Measurements from ENCODE around the gene HAS3.

The HAS3 gene

DNA sequence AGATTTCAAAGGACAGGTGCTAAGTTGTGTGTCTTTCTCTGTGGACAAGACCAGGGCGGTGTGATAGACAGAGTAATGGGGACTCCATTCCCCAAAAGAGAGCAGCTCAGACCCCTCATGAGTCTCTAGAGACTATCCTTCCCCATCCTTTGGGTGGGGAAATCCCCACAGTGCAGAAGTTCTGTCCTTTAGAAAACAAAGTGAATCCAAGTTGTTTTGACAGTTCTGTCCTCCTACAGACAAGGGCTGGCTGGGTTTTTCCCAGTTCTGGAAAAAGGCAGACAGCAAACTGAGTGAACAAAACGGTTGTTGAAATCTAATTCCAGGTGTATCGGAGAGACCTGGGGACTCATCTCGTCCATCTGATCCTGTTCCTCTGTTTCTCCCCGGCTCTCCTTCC is 11.0 kb upstream of the HAS3 start:
- DNase-seq: no peak

DNA sequence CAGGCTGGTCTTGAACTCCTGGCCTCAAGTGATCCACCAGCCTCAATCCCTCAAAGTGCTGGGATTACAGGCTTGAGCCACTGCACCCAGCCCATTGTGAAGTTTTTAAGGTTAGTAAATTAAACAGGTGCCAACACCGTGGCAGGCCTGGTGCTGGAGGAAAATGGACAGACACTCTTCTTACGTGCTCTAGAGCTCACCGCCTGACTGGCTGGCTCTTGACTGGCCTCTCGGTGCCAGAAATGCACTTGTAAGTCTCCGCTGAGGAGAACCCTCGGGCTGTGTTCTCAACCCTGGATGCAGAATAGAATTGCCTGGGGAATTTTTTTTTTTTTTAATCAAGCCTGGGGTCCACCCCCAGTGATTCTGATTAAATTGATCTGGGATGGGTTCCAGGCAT is 10.3 kb upstream of the HAS3 start:
- no peak for DNase-seq

DNA sequence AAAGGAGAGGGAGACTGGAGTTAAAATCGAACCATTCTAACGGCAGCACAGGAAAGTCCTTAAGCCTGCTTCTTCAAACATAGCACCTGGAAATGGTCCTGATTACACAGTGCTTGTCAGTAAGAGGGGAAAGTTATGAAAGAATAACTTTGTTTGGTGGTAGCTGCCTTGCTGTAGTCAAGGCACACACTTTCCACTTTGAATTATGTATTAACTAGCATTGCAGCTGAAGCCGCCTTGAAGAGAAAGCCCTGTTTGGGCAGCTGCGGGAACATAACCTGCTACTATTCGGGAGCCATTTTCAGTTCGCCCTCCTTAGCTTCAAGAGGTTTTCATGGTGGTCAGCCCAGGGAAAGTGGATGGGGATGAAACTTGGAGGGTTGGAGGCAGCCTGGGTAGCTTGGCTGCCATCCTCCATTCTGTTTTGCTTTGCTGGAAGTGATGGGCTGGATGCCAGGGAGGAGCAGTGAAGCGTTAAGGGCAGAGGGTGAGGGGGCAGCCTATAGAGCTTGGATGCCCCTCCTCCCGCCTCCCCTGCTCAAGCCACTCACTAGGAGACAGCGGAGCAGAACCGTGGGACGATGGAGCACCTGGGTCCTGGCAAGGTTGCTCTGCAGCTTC is 5.3 kb upstream of the HAS3 start:
- no peak for DNase-seq

DNA sequence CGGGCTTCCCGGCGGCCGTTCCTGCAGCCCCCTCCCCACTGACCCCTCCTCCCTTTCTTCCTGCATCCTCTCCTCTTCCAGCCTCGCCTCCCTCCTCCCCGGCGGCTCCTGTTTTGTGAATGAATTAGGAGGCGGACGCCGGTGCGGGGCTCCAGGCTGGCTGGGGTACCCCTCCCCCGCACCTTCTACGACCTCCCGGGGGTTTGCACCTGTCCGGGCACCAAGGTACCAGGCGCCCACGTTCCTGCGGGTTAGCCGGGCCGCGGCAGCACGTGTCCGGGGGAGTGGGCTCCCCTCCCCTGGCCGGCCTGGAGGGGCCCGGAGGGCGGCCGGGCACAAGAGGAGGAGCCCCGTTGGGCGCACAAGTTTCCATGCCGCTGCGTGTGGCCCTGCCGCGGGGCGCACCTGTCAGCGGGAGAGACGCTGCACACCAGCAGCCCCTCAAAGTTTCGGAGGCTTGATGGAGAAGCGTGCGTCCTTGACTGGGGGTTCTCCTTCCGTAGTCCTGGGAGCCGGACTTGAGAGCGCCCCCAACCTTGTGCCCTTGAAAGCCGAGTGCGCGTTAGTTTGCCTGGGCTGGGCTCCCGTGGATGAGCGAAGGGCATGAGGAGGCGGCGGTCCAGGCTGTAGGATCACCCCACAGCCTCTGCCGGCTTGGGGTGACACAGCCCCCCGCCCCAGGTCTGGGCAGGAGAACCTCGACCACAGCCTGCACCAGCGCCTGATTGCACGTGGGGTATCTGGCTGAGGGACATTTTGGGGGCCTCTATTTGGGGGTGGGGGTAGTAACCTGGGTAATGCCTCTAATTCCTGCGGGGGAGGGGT is 1.2 kb downstream of the HAS3 start:
- no peak for DNase-seq

DNA sequence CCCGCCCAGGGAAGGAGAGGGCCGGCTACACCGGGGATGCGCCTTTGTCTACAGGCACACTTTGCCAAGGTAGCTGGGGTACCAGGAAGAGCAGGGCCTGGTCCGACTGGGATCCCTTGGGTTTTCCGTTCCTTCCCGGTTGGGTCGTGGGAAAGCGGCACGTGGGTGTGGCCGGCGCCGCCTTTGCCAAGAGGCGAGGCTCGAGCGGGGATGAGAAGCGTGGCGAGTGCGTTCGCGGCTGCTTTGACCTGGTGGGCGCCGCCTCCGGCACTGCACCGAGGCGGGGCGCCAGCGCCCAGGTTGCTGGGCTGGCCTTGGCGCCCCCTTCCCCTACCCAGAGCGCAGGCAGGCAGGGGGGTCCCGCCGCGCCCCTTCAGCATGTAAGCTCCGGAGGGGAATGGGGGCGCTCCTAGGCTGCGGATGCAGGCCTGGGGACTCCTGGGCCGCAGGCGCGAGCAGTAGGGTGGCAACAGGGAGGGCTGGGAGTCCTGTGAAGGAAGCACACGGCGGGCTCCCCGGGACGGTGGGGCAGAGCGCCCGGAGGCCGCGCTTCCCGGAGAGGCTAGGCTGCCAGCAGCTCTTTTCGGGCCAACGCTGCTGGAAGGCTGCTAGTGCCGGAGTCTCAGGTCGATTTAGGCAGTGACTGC is 2.0 kb downstream of the HAS3 start:
- no peak for DNase-seq

DNA sequence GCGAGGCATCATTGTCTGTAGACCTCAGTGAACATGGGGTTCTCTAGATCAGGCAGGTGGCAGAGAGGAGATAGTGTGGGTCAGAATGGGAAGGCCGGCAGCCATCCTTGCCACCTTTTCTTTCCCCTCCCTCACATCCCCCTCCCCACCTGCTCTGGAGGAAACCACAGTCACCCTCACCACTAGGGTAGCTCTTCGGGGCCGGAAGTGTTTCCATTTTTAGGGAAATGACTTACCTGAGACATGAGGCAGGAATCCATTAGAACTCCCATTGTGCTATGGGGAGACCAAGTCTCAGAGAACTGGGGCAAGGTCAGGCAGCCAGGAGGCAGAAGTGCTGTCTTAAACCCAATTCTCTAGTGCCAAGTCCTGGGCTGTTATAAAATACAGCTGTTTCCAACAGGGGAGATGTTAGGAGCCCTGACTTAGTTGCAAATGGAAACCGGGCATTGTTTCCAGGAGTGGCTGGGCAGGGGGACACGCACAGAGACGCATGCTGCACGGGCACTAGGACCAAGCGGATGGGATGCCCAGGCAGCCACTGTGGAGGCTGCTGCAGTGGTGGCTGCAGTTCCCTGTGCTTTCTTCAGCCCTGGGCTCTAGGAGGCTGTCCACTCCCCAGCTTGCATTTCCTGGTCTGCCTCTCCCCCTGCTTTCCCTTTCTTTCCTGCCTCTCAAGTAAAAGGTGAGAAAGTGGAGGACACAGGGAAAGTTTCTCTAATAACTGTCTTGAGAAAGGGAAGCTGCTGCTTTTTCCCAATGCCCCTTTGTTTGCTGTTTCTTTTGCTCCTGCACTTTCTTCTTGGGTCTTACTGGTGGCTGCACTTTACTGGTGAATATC is 2.8 kb downstream of the HAS3 start:
- DNase-seq: no peak

DNA sequence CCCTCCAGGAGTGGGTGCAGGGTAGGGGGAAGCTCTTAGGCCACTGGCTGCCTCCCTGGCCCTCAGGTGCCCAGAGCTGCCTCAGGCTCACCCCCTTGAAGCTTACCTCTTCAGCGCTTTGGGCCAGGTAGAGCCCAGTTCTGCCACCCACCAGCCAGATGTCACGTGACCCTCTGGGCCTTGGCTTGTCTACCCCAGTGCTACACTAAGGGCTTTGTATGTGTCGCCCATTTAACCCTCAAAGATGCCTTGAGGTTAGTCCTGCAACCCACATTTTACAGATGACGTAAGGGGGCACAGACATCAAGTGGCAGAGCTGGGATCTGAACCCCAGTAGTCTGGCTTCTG is 3.4 kb downstream of the HAS3 start:
- DNase-seq: no peak

DNA sequence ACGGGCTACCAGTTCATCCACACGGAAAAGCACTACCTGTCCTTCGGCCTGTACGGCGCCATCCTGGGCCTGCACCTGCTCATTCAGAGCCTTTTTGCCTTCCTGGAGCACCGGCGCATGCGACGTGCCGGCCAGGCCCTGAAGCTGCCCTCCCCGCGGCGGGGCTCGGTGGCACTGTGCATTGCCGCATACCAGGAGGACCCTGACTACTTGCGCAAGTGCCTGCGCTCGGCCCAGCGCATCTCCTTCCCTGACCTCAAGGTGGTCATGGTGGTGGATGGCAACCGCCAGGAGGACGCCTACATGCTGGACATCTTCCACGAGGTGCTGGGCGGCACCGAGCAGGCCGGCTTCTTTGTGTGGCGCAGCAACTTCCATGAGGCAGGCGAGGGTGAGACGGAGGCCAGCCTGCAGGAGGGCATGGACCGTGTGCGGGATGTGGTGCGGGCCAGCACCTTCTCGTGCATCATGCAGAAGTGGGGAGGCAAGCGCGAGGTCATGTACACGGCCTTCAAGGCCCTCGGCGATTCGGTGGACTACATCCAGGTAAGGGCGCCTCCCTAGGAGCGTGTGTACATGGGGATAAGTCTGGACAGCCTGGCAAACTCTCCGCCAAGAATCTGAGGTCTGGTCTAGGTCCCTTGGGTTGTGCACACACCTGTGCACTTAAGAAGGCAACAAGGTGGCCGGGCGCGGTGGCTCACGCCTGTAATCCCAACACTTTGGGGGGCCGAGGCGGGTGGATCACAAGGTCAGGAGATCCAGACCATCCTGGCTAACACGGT is 4.2 kb downstream of the HAS3 start:
- DNase-seq: no peak

DNA sequence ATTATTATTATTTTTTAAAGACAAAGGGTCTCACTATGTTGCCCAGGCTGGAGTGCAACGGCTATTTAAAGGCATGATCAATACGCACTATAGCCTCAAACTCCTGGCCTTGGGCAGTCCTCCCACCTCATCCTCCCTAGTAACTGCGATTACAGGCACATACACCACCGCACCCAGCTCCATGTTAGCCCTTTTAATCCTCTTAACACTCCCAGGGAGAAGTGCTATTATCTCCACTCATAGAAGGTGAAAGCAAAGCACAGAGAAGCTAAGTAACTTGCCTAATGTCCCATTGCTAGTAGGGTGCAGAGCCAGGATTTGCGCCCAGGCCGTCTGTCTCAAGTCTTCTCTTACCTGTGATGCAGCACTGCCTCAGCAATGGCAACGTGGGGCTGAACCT is 5.0 kb downstream of the HAS3 start:
- DNase-seq: no peak

DNA sequence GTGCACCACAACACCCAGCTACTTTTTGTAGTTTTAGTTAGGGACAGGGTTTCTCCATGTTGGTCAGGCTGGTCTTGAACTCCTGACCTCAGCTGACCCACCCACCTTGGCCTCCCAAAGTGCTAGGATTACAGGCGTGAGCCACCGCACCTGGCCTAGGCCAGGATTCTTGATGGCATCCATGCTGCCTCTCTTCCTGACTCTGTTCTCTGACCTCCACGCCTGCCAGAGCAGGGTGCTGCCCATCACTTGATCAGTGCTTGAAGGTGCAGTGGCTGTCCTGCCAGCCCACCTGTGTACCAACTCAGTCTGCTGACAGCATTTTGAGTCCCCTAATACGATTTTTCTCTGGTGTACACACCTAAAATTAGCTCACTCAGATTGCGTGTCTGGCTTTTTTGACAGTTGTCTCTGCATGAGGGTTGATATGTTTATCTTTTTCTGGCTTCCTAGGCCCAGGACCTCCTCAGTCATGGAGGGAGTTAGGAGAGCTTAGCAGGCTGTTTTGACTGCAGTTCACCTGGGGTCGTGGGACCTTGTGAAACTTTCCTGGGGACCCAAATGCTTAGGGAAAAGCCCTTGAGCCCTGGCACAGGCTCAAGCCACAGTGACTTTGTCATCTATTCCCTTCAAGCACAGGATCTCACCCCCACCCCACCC is 5.9 kb downstream of the HAS3 start:
- peak; percentile 8 for DNase-seq

DNA sequence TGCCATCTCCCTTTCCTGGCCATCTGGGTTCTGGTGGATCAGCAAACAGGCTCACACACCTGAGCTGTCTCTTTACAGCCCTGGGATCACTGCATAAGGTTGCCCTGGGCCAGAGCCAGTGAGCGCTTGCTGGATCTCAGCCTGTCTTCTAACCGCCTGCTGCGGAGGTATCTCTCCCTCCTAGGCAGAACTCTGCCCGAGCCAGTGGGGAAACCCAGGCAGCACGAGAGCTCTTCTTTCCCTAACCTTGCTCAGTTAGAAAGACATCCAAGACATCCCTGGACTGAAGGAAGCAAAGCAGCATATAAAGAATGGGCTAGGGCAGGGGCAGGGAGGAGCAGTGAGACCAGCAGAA is 6.4 kb downstream of the HAS3 start:
- DNase-seq: peak; percentile 9

DNA sequence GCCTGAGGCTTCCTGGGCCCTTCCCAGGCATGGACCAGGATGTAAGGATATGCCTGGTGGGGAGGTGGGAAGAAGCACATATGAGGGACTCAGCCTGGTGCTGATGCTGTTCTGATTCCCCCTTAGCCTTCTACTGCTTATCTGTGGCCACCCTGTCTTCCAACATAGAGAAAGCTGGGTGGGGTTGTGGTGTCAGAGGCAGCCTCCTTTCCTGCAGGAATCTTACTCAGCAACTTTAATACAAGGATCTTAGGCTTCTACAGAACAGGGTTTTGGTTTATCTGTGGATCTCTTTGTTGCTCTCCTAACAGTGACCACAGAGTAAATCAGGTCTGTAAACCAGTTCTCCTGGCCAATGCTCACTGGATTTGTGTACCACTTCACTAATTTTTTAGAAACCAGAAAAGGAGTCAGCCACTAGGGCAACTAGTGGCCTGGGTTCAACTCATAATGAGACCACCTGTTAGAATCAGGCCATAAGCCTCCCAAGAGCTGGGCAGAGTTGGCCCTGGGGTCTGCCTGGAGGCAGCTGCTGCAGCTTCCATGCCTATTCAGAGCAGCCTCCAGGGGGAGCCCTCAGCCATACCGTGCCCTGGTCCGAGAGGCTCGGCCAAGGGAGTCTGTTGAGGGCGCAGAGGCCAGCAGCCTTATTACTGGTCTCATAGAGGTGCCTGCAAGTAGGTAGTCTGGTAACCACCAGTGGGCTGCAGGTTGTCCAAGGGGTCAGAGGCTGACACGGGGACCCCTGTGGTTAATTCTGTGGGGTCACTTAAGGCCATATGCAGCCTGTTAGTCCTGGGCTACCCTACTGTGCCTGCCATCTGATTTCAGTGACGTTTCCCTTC is 7.1 kb downstream of the HAS3 start:
- peak; percentile 51 for DNase-seq

DNA sequence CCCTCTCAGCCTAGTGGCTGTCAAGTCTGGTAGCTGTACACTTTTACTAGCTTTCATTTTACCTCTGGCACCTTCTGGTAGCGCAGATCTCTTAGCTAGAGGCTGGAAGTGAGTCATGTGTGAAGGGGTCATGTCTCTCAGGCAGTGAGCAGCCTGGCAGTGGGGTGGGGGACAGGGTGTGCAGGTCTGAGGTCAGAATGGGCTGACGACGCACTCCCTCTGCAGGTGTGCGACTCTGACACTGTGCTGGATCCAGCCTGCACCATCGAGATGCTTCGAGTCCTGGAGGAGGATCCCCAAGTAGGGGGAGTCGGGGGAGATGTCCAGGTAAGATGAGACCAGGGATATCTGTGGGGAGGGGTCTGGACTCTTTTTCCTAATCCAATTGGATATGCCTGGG is 7.8 kb downstream of the HAS3 start:
- no peak for DNase-seq

DNA sequence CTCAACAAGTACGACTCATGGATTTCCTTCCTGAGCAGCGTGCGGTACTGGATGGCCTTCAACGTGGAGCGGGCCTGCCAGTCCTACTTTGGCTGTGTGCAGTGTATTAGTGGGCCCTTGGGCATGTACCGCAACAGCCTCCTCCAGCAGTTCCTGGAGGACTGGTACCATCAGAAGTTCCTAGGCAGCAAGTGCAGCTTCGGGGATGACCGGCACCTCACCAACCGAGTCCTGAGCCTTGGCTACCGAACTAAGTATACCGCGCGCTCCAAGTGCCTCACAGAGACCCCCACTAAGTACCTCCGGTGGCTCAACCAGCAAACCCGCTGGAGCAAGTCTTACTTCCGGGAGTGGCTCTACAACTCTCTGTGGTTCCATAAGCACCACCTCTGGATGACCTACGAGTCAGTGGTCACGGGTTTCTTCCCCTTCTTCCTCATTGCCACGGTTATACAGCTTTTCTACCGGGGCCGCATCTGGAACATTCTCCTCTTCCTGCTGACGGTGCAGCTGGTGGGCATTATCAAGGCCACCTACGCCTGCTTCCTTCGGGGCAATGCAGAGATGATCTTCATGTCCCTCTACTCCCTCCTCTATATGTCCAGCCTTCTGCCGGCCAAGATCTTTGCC is 9.0 kb downstream of the HAS3 start:
- no peak for DNase-seq

DNA sequence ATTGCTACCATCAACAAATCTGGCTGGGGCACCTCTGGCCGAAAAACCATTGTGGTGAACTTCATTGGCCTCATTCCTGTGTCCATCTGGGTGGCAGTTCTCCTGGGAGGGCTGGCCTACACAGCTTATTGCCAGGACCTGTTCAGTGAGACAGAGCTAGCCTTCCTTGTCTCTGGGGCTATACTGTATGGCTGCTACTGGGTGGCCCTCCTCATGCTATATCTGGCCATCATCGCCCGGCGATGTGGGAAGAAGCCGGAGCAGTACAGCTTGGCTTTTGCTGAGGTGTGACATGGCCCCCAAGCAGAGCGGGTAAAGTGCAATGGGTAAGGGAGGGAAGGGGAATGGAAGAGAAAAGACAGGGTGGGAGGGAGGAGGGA is 9.5 kb downstream of the HAS3 start:
- DNase-seq: no peak

DNA sequence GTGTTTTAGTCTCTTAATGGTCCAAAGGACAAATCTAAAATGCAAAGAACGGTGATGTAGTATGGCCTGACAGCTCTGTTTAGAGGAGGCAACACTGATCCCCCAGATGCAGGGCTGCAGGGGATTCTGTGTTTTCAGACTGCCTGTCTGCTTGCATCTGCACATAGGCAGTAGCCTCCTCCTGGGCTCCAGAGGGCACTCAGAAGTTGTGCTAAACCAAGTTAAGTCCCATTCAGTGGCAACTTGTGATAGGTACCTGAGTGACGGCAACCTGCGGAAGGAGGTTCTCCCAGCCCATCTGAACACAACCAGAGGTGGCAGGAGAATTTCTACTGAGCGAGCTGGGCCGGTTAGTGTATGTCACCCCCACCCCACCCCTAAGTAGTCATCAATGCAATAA is 9.9 kb downstream of the HAS3 start:
- DNase-seq: no peak

DNA sequence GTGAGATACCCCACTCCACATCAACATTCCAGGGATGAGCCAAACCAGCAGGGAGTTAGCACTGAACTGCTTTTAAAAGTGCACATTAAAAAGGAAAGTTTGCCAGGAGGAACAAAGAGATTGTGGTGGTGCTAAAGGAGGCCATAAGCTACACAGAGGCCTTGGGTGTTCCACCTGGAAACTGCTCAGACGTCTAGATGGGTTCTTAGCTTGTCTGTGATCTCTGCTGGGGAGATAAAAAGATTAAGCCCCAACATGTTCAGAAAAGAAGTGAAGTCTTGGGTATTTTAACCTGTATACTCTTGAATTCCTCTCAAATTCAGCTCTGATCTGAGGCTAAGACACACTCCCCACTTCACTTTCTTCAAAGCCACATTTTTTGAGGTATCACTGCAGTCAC is 10.4 kb downstream of the HAS3 start:
- no peak for DNase-seq

DNA sequence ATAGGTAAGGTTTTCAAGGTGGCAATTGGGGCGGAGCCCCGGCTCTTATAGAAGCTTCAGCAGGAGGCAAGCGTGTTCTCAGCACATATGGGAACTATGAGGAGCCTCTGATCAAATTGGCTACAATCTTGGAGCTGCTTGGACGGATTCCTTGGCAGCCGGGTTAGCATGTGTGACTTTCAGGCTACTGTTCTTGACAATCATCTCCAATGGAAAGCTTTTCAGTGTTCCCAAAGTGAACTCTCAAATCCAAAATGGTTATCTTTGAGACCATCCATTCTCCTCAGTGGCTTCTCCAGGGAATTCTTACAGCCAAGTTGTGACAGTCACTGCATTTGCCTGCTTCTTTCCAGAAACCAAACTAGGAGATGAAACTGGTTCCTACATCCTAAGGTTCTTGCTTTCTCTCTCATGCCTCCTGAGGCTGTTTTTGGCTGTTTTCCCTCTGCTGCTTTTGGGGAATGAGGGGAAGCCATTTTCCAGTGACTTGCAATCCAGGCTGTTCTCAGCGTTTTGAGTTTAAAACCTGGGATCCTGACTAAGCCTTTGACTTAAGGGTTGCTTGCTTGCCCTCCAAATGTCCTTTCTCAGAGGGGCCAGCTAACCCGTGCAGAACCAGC is 10.9 kb downstream of the HAS3 start:
- no peak for DNase-seq

DNA sequence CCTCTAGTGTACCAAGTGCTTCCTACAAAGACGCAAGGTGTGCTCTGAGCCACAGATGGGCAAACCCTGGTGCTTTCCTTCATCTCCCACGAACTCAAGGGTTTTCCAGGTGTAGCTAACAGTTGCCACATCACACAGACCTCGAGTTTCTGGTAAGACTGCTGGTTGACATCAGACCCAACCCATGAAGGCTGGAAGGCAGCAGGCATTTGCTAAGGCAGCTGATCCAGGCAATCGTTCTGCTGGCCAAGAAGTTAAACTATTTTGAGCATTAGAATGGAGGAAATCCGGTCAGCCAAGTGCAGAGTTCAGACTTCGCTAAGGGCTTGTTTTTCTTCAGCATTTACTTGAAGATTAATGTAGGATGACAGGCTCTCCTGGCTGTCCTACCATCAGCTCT is 11.5 kb downstream of the HAS3 start:
- no peak for DNase-seq

DNA sequence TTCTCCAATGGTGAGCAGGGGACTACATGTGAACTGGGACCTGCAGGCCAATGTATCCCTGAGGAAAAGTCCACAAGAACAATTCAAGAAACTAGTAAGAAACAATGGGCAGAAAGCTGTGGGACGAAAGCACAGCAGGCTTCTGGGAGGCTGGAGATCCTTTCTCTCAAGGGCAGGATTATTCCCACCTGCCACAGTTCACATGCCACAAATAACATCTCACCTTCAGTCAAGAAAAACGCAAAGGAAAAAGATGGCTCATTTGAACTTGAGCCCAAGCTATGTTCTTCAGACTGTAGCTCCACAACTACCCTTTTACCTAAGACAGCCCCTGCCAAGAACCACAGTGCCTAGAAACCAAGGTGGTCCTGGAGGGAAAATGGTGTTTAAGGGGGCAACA is 13.0 kb downstream of the HAS3 start:
- no peak for DNase-seq

Data from femur (tissue), 1 donor.